Ureter (tissue), 1 donor: Measurements from ENCODE around the gene PANK4. TPM values are rescaled to one million over a fixed set of nuclear protein-coding genes. Genes with fewer than 3 reads are reported as not detected.

Experiments used
- DNase-seq: peaks from one replicate; pipeline ENCODE4 v3.0.0-alpha.2; 2020; ENCODE audit warnings: low spot score
- total RNA-seq: library from RNA; stranded (reverse); gene quantifications from one replicate; pipeline ENCODE4 v1.2.4, GENCODE V29; 2023
- donor health status: DM: yes; HTN: yes; CAD: no.

The PANK4 gene
- total RNA-seq, 1 donor from 2014 or later: 29.9 TPM

GRCh38 chr1:2528966-2529783 lies 2.8 kb upstream of the PANK4 start:
- no peak for DNase-seq

GRCh38 chr1:2528611-2528965 lies 2.2 kb upstream of the PANK4 start:
- no peak for DNase-seq

DNA sequence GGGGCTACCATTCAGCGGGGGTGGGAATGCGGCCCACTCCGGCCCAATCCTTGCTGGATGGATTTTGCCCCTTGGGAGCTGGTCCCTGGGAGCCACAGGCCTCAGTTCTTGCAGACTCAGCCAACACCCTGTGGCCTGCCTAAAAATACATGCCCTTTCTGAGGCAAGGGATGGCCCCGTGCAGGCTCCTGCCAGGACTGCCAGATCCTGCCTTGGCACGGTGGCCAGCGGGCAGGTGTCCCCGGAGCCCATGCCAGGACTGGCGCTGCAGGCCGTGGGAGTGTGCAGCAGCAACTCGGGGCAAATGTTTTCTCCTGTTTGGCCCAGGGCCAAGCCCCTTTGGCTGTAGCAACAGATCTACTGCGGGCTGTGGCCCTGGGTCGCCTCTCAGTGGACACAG lies 1.6 kb upstream of the PANK4 start:
- DNase-seq: no peak

DNA sequence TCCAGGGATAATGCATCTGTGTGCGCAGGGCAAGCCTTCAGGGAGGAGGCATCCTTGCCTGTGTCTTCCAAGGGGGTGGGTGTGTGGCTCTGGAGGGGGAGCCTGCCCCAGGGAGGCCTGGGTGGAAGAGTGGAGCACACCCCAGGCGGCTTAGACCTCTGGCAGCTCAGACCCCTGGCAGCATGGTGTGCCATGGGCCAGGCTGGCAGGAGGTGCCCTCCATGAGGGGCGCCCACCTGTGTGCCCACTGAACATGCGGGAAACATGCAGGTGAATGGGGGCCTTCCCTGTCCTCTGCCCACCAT lies 1.1 kb upstream of the PANK4 start:
- DNase-seq: no peak

GRCh38 chr1:2526824-2527555 lies 594 bp upstream of the PANK4 start:
- DNase-seq: no peak

DNA sequence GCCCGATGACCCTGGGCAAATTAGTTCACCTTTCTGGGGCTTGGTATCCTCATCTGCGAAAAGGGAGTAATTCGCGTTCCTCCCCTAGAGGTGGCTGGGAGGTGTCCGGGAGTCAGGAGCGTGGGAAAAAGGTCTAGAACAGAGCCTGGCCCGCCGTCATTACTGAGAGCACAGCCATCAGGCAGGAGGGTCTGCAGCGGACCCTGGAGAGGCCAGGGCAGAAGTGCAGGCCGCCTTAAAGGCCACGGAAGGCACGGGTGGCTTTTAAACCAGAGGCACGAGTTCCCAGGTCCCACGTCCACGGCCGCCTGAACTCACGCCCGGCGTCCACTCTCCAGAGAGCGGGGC lies 850 bp downstream of the PANK4 start:
- no peak for DNase-seq

DNA sequence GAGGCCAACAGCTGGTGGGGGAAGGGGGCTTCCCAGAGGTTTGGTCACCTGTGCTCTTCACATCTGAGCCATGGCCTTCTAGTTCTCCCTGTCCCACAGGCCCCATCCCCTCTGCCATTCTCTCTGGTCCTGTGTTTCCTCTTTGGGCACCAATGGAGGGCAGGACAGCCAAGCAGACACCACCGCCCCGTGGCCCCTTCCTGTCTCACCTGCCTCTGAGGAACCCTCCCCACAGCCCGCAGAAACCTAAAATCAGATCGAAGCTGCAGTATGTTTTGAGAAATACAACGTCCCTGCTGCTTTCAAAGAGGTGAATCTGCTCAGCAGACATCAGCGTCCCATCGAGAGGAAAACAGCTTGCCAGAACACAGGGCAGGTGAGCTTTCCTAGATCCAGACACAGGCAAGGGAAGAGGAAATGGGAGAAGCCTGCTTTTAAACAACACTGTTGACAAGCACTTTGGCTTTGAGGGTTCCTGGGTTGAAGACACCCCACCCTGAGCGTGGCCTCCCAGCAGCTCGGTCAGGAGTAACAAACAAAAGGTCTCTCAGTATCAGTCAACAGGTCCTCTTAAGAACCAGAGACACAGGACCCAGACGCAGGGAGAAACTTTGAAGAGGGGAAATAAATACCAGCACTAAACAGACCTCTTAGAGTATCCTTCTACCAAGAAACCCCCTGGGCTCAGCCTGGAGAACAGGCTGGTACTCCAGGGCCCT lies 2.3 kb downstream of the PANK4 start:
- no peak for DNase-seq

DNA sequence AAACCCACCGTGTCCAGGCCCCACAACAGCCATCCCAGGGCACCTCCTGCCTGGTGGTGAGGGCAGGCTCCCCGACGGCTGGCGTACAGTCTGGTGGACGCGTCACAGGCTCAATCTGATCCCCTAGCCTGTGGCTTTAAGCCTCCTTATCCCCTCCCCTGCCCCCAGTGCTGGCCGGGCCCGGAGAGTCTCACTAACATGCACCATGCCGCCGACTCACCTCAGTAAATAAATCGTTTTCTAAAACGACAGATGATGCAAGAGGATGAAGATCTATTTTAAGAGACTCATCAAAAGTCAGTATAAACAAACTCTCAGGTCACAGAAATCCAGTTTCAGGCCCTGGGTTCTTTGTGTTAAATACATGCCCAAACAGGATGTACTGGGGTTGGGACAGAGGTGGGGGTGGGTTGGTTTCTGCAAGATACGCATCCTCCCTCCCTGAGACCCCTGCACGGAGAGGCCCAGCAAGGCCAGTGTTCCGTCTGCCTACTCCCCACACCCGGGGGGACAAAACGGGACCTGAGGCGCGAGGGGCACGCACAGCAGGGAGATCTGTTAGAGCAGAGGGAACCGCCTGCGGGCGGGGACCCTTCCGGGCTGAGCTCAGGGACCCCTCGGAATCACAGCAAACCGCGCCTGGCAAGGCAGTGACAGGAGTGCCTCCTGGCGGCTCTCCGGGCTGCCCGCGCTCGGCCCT lies 3.1 kb downstream of the PANK4 start:
- no peak for DNase-seq

DNA sequence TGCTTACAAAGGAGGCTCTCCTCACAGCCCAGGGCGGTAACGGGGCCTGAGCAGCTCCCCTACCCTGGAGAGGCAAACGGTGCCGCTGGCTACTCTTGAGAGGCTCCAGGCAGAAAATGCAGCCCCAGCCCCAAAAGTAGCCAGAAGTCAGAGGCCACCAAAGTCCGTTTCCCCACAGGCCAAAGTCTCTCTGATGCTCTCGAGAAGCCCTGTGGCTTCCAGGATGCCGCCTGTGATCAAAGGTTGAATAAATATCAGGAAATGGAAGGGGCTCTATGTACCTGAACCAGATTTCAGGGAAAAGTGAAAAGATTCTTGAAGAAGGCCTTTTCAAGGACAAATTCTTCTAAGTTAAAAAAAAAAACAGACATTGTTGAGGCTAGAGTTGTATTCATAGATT lies 4.2 kb downstream of the PANK4 start:
- DNase-seq: no peak

DNA sequence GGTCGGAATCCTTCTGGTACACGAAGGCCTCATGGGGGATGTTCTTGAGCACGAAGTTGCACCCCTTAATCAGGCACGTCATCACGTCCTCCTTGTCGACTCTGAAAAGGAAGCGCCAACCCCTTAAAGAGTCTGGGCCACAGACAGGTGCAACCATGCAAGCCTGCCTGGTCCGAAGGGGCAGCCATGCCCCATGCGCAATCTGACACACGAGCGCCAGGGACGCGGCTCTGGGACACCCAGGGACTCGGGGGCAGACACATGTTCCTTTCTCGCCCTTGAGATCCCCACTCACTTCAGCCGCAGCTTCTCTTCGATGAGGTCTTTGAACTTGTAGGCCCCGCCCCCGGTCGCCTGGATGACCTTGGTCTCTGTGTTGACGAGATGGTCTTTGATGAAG lies 5.6 kb downstream of the PANK4 start:
- no peak for DNase-seq

GRCh38 chr1:2520206-2520605 lies 6.2 kb downstream of the PANK4 start:
- no peak for DNase-seq

DNA sequence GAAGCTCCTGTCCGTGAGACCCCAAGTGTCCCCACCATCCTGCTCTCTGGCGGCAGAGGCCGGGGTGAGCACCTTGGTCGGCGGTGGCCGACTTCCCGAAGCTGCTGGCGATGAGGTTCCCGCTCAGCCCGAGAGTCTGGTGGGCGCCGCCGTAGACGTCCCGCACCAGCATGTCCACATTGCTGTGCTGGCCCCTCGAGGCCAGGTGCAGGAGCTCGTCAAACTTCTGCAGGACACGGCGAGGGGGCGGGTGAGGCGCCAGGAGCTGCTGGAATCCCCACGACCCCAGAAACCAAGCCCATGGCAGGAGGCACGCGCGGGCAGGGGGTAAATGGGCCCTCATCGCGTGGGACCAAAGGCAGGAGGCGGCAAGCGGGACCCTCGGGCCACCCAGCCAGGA lies 6.7 kb downstream of the PANK4 start:
- DNase-seq: no peak

GRCh38 chr1:2519029-2519685 lies 7.2 kb downstream of the PANK4 start:
- DNase-seq: no peak

GRCh38 chr1:2518528-2518927 lies 7.9 kb downstream of the PANK4 start:
- no peak for DNase-seq

DNA sequence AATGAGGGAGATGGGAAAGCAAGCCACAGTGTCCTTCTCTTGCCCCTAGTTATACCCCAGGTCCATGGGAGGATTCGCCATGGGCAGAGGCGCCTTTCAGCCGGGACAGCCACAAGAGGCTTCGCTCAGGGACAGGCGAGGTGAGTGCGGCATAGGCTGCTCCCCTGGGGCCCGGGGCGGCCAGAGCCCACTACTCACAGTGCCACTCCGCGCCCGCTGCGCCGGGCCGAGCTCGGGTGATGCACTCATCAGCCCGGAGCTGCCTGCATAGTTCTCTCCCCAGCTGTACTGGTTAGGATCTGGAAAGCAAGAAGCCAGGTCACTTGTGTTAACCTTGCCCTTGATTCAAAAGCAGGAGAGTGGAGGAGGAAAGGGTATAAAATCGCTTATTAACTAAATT lies 8.4 kb downstream of the PANK4 start:
- DNase-seq: no peak

DNA sequence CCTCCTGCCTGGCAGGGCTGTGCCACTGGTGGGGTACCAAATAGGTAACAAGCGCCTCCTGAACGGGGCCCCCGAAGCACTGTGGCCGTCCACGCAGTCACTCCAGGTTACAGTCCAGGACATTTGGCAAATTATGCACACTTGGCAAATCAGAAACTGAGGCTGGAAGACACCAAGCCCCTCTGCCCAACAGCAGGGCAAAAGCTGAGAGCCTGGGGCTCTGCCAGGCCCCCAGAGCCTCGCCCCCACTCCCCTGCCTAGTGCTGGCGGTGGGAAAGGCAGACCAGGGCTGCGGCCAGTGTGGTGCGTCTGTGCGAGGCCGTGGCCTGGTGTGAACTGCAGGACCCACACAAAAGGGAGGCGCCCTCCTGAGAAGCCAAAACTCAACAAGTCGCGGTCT lies 9.4 kb downstream of the PANK4 start:
- no peak for DNase-seq

- DNase-seq: no peak
Observed at GRCh38 chr1:2516124-2516523, 10.3 kb downstream of the PANK4 start.

DNA sequence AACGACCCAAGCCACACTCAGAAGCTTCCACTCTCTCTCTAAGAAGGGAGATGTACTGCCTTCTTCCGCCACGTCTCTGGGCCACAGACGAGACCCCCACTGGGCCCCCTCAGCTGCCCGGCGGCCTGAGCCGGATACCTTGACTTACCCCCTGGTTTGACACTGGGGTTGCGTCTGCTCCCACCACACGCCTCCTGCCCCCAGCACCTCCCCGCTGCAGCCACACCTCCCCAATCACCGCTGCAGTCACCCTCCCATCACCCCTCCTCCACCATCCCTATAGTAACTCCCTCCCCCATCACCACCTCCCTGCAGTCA lies 10.7 kb downstream of the PANK4 start:
- DNase-seq: no peak

GRCh38 chr1:2514863-2515762 lies 11.3 kb downstream of the PANK4 start:
- no peak for DNase-seq

GRCh38 chr1:2513939-2514652 lies 12.3 kb downstream of the PANK4 start:
- no peak for DNase-seq
